ENCODE measurements around the gene MPC1.

MPC1 gene

DNA sequence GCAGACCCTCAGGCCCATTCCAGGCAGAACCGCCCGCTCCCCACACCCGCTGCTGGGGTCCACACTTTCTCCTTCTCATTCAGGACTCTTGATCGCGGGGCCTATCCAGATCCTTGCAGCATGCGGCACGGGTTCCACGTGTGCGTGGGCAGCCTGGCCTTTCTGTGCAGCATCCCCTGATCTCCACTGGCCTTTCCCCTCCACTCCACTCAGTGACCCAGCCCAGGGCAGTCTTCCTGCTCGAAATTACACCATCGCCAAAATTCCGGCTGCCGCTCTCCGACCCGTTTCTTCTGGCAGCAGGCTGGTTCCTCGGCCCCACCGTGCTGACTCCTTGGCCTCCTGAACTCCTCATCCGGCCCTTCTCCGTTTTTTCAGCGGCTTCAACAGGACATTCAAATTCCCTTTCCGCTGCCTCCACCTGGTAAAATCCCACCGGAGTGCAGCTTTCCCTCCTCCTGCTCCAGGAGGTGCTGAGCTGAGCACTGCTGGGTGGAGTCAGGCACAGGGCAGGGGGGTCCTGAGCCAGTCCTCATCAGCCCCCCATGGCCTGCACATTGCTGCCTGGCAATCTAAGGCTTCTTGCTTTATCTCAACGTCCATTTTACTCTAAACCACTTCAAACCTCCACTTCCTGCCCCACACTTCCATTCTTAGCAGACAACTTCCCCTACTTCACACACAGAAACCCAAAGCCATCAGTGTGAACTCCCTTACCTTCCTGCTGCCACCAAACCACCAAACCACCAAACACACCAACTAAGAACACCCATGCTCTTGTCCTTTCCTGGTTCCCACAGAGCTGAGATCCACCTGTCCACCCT lies 49.4 kb downstream of the MPC1 start:
- CTCF ChIA-PET = interaction anchor here (1.0 to 2.1 kb wide), 6 partner anchors 20 to 67 kb away, joined by 3 to 10 read pairs (median 4); no protein-coding TSS in a partner anchor
- peak; percentile 79 for DNase-seq (ENCODE audit: extremely low spot score)
- TF ChIP-seq, protein P1, sequence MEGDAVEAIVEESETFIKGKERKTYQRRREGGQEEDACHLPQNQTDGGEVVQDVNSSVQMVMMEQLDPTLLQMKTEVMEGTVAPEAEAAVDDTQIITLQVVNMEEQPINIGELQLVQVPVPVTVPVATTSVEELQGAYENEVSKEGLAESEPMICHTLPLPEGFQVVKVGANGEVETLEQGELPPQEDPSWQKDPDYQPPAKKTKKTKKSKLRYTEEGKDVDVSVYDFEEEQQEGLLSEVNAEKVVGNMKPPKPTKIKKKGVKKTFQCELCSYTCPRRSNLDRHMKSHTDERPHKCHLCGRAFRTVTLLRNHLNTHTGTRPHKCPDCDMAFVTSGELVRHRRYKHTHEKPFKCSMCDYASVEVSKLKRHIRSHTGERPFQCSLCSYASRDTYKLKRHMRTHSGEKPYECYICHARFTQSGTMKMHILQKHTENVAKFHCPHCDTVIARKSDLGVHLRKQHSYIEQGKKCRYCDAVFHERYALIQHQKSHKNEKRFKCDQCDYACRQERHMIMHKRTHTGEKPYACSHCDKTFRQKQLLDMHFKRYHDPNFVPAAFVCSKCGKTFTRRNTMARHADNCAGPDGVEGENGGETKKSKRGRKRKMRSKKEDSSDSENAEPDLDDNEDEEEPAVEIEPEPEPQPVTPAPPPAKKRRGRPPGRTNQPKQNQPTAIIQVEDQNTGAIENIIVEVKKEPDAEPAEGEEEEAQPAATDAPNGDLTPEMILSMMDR (IDR thresholded peaks at IDR 0.05; ENCODE audit: control extremely low read depth, extremely low read depth, low read depth, missing control alignments) = no peak
- POLR2A ChIA-PET = no interaction called here

DNA sequence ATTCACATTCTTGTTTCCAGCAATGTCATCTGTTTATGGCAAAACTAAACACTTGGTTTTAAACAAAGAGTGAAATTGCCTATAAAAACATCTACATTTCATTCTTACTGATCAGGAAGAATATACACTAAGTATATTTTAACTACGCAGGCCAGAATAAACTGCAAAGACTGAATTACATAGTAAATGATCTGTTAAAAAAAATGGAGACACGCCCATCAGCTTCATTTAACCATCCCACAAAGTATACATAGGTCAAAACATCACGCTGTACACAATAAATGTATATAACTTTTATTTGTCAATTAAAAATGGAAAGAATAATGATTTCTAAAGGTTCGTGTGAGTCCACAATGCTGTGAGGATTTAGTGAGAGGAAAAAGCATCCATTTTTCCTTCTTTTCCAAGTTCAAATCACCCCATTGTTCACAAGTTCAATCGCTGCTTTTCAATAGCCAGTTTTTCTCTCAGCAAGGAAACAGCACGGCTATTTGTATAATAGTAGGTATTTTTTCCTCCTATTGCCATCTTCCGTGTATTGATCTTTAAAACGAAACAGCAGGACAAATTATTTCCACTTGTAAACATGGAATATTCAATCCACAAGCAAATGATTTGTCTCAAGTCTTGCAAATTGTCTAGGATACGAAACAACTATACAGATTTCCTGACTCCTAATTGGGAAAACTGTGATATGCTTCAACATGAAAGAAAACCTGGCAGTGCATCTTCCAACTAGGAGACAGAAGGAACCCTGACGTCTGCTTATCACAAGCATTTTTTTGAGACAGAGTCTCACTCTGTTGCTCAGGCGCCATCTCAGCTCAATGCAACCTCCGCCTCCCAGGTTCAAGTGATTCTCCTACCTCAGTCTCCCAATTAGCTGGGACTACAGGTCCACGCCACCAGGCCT lies 51.0 kb downstream of the MPC1 start:
- TF ChIP-seq, protein P1 (IDR thresholded peaks at IDR 0.05; ENCODE audit: control extremely low read depth, extremely low read depth, low read depth, missing control alignments) = no peak
- POLR2A ChIA-PET = no interaction called here
- no peak for DNase-seq (ENCODE audit: extremely low spot score)
- CTCF ChIA-PET = interaction anchor here (1.4 kb wide), 1 partner anchor 11 kb away, joined by 3 read pairs; no protein-coding TSS in a partner anchor

DNA sequence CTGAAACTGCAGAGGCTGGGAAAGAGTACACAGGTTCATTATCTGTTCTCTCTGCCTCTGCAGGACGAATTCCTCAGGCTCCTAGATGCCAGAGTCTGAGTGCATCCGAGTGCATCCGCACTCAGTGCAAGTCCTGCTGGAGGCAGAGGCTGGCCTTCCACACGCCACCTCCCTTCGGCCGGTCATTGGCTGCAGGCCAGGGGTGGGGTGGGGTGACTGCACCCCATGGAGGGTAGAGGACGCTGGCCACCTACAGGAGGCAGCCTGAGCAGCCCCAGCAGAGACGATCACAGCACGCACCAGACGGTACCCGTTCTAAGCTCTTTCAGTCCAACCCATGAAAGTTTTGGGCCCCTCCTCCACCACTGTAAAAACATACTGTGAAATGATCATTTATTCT lies 52.1 kb downstream of the MPC1 start:
- CTCF ChIA-PET = no interaction called here
- DNase-seq (ENCODE audit: extremely low spot score) = no peak
- POLR2A ChIA-PET = no interaction called here
- TF ChIP-seq, protein P1 (IDR thresholded peaks at IDR 0.05; ENCODE audit: control extremely low read depth, extremely low read depth, low read depth, missing control alignments) = no peak

DNA sequence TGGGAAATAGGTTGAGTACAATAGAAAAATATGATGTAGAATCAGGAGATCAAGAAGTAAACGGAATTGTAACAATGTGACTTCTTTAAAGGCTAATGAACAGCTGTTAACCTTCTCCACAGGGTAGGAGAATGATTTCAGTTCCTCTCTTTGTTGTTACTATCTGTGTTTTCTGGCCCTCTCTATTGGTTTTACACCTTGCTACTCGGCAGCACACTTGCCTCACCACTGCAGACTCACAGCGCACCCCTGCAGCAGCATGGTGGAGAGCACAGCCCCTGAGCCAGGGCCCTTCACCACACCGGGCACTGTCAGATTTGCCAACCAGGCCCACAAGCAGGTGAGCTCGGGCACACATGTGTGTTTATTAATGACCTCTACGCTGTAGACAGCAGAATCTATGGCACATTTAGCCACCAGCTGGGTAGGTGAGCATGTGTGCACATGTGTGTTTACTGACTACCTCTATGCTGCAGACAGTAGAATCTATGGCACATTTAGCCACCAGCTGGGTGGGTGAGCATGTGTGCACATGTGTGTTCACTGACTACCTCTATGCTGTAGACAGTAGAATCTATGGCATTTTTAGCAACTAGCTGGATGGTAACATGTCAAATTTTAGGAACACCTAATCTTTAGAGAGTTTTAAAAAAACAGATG lies 57.2 kb downstream of the MPC1 start:
- ChIA-PET POLR2A (interaction anchor here (1.0 kb wide), 1 partner anchor 17 kb away, joined by 3 read pairs; the partner anchor contains the start of gene PRR18), CTCF (interaction anchor here (0.7 to 3.2 kb wide), 9 partner anchors 11 to 76 kb away, joined by 3 to 41 read pairs (median 5); partner anchors contain the start of gene PRR18)
- TF ChIP-seq, protein P1 (IDR thresholded peaks at IDR 0.05; ENCODE audit: control extremely low read depth, extremely low read depth, low read depth, missing control alignments) = no peak
- DNase-seq (ENCODE audit: extremely low spot score) = peak; percentile 52

DNA sequence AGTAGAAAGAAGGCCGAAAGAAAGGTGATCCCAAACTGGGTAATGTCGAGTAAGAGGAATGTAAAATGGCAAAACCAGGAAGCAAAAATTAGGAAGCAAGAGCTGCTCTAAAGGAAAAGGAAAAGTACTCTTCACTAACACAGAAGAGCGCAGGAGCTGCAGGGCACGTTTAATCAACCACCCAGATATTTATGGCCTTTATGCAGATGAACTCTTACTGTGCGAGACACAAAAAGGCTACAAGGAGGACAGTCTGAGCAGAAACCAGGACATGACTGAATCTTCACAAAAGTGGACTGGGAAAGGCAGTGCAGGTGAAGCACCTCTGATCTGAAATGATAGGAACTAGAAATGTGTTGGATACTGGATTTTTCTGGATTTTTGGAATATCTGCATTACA lies 59.3 kb downstream of the MPC1 start:
- CTCF ChIA-PET = interaction anchor here (1.3 to 2.9 kb wide), 4 partner anchors 10 to 58 kb away, joined by 5 to 16 read pairs (median 7); no protein-coding TSS in a partner anchor

More for the DNA sequence above, 59.3 kb downstream of the MPC1 start:
- TF ChIP-seq, protein P1 (IDR thresholded peaks at IDR 0.05; ENCODE audit: control extremely low read depth, extremely low read depth, low read depth, missing control alignments) = no peak
- POLR2A ChIA-PET = no interaction called here
- DNase-seq (ENCODE audit: extremely low spot score) = no peak
